Pancreas (tissue), 10 donors: Measurements from ENCODE around the gene TLE7. TPM values are rescaled to one million over a fixed set of nuclear protein-coding genes. Genes with fewer than 3 reads are reported as not detected.

Experiments used
- ATAC-seq, 4 donors: fragments of 200-7000 bp; cut with Tn5 transposase; one replicate each; pipeline versions ENCODE4 v1.8.0 to v1.9.1; 2020; ENCODE audit warnings: mild to moderate bottlenecking in 4 of 4, moderate library complexity in 4 of 4
- DNase-seq, 6 donors: peaks; one replicate each; pipeline ENCODE4 v3.0.0-alpha.2; 2020
- FAIRE-seq: peaks from 2 replicates; lab custom pipeline; 2012; peaks lifted over from hg19 to GRCh38; lab: Jason Lieb, UNC
- H3K27ac ChIP-seq, 4 donors: fragments of 200-600 bp; sonication (generic); 1 replicate in 3 of 4; 2 replicates in 1 of 4; pipeline versions ENCODE4 v1.5.0 to v1.8.0; 2020
- H3K27me3 ChIP-seq, 4 donors: fragments of 200-600 bp; one replicate each; pipeline ENCODE4 v1.8.0; 2021
- H3K36me3 ChIP-seq, 3 donors: fragments of 200-600 bp; sonication (generic) in 1 of 3; one replicate each; pipeline versions ENCODE4 v1.5.0 to v1.8.0; 2020 to 2021
- H3K4me1 ChIP-seq, 3 donors: fragments of 200-600 bp; one replicate each; pipeline ENCODE4 v1.8.0; 2021
- H3K4me3 ChIP-seq, 4 donors: fragments of 200-600 bp; sonication (generic) in 2 of 4; one replicate each; pipeline versions ENCODE4 v1.5.0 to v1.8.0; 2020 to 2021
- H3K9me3 ChIP-seq, 4 donors: fragments of 200-600 bp; one replicate each; pipeline ENCODE4 v1.8.0; 2021
- CTCF ChIP-seq, 4 donors: fragments of 200-600 bp; sonication (generic) in 3 of 4; IDR thresholded peaks; one replicate each; pipeline versions ENCODE4 v1.5.0 to v1.8.0; 2021; ENCODE audit warnings: antibody characterized with exemption in 4 of 4
- WGBS, 2 donors: extraction: QIAGEN DNeasy Blood & Tissue Kit; methylation state at CpG; one replicate each; pipeline ENCODE4 v1.1.7; 2013; 5-methylcytosine and 5-hydroxymethylcytosine counted together
- intact Hi-C, 3 donors: fragments of 100-400 bp; cut with DNase I; formaldehyde crosslinking; loops; one replicate each; pipeline versions ENCODE4 v1.11.1 to v1.14.2; 2022
- polyA plus RNA-seq, 2 donors: library from polyadenylated mRNA; stranded (reverse); fragments of 200-250 nt; gene quantifications; one replicate each; pipeline ENCODE4 v1.2.3, GENCODE V29; 2013
- total RNA-seq, 6 donors: library from RNA; stranded (reverse); fragmentation: NEBNext Ultra II Directional in 4 of 6; extraction: Animal tissue kit (Norgen Biotek cat#: 25700) in 4 of 6; gene quantifications; one replicate each; pipeline versions ENCODE4 v1.2.1 to v1.2.4, GENCODE V29; 2021 to 2023
- donor health status: healthy with polysubstance abuse.
- donor health status: DM: no; HTN: no; CAD: no; lungs with moderate emphysema.
- donor health status: DM: no; HTN: no; CAD: no.
- donor health status: control.
- donor health status: control.
- donor health status: Bipolar disorder and iron deficiency.
- donor health status: DM: yes; HTN: yes; CAD: no.
- donor health status: DM: no; HTN: no; CAD: no.
- donor health status: DM: no; HTN: no; CAD: no.
- donor health status: DM: yes; HTN: yes; CAD: no.

The TLE7 gene
- total and polyA plus RNA-seq, 8 donors: not detected

DNA sequence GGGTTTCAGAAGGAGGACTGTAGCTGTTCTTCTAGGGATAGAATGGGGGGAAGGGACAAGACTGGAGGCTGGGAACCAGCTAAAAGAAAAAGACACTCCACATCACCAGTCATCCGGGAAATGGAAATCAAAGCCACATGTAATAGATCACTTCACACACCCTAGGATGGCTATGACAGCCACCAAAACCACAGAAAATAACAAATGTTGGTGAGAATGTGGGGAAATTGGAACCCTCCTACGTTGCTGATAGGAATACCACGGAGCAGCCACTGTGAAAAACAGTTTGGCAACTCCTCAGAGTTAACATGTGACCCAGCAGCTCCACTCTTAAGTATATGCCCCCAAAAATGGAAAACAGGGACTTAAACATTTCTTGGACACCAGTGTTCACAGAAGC lies 2.3 kb downstream of the TLE7 start:
- TF ChIP-seq CTCF (IDR thresholded peaks at IDR 0.05): no peak
- Histone ChIP-seq H3K9me3 (no peaks in the 10 kb centered on the region), H3K36me3 (no peaks in the 10 kb centered on the region), H3K4me3 (no peak overlapping the region), H3K27me3 (no peaks in the 10 kb centered on the region), H3K27ac (no peak overlapping the region), H3K4me1 (no peaks in the 10 kb centered on the region)
- 31 to 43% methylated on average over 3 of the region's 3 CpGs for WGBS, 2 donors
- no peak for FAIRE-seq
- DNase-seq: no peak
- no peak for ATAC-seq
- intact Hi-C loops: no loop called here

- DNase-seq (no peak), FAIRE-seq (no peak)
Measured at GRCh38 chr16:71436473-71436872, 5.4 kb downstream of the TLE7 start.

DNA sequence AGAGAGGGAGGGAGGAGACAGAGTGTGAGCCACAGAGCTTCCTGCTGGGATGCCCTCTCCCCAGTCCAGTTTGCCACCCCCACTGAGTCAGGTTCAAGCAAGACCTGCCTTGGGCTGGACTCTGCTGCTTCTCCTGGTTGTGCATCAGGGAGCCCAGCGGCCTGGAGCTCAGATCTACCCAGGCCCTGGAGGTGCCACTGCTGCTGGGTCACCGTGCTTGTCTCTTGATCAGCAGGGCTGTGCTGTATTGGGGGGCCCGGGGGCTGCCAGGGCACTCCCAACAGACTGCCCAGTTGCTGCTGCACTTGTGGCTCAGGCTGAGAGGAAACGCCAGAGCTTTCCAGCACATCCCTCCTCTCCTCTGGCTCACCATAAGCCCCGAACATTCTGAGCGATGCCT lies 8.9 kb downstream of the TLE7 start:
- Histone ChIP-seq H3K27ac (no peak overlapping the region), H3K4me3 (no peak overlapping the region), H3K36me3 (no peaks in the 10 kb centered on the region), H3K4me1 (no peaks in the 10 kb centered on the region), H3K9me3 (no peaks in the 10 kb centered on the region), H3K27me3 (no peaks in the 10 kb centered on the region)
- intact Hi-C loops: no loop called here
- FAIRE-seq (no peak), DNase-seq (no peak), ATAC-seq (no peak)
- 52 to 77% methylated on average over 6 of the region's 6 CpGs for WGBS, 2 donors
- TF ChIP-seq CTCF (IDR thresholded peaks at IDR 0.05): no peak

More at GRCh38 chr16:71436473-71436872, 5.4 kb downstream of the TLE7 start:
- no peaks in the 10 kb centered on the region for H3K27me3 ChIP-seq
- intact Hi-C loops: no loop called here
- H3K4me3 ChIP-seq: no peak overlapping the region
- no peak for TF ChIP-seq CTCF (IDR thresholded peaks at IDR 0.05)
- no peaks in the 10 kb centered on the region for H3K4me1 ChIP-seq
- H3K36me3 ChIP-seq: no peaks in the 10 kb centered on the region
- no peak for ATAC-seq
- H3K9me3 ChIP-seq: no peaks in the 10 kb centered on the region
- 62 to 80% methylated on average over 7 of the region's 7 CpGs for WGBS, 2 donors
- no peak overlapping the region for H3K27ac ChIP-seq

DNA sequence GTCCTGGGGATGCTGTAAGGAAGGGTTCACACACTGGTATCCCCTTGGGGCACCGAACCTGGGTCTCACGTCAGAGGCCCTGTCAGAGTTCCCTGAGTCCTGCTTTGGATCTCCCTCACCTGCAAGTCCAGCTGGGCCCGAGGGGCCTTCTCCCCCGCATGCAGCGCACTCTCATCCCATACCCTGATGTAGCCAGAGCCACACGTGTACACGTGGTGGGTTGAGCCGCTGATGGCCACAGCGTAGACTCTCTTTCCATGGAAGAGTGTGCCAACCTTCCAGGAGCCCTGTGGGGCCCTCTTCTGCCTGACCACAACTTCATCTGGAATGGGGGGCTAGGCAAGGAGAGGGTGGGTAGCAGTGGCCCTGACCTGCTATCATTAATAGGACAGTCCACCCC lies 9.9 kb downstream of the TLE7 start:
- ATAC-seq (no peak), FAIRE-seq (no peak), DNase-seq (no peak)
- H3K9me3 ChIP-seq: no peaks in the 10 kb centered on the region
- H3K27ac ChIP-seq: no peak overlapping the region
- H3K27me3 ChIP-seq: no peaks in the 10 kb centered on the region
- TF ChIP-seq CTCF (IDR thresholded peaks at IDR 0.05): no peak
- H3K4me1 ChIP-seq: no peaks in the 10 kb centered on the region
- WGBS, 2 donors: 79 to 81% methylated on average over 9 of the region's 9 CpGs
- no peak overlapping the region for H3K4me3 ChIP-seq
- intact Hi-C loops: no loop called here
- H3K36me3 ChIP-seq: no peaks in the 10 kb centered on the region

- H3K4me3 ChIP-seq: no peak overlapping the region
- H3K4me1 ChIP-seq: no peaks in the 10 kb centered on the region
- no peaks in the 10 kb centered on the region for H3K27me3 ChIP-seq
- no peak overlapping the region for H3K27ac ChIP-seq
- ATAC-seq: no peak
- no peak for DNase-seq
- intact Hi-C loops: no loop called here
- FAIRE-seq: no peak
- no peak for TF ChIP-seq CTCF (IDR thresholded peaks at IDR 0.05)
- no peaks in the 10 kb centered on the region for H3K9me3 ChIP-seq
- 68 to 82% methylated on average over 14 of the region's 14 CpGs for WGBS, 2 donors
- no peaks in the 10 kb centered on the region for H3K36me3 ChIP-seq
Measured at GRCh38 chr16:71431176-71431575, 10.7 kb downstream of the TLE7 start.
